Hepatocyte (in vitro differentiated cells): ENCODE results near the gene RAP1GAP2. TPM values are rescaled to one million over a fixed set of nuclear protein-coding genes. Genes with fewer than 3 reads are reported as not detected.

Experiments
- DNase-seq: peaks from one replicate; pipeline ENCODE4 v3.0.0-alpha.2; 2016; ENCODE audit warnings: low spot score
- H2AFZ ChIP-seq: fragments of 200-600 bp; sonication (generic); 2 replicates; pipeline ENCODE4 v1.6.0; 2016; ENCODE audit warnings: antibody characterized with exemption, mild to moderate bottlenecking
- H3K27ac ChIP-seq: fragments of 200-600 bp; sonication (generic); 2 replicates; pipeline ENCODE4 v1.5.1; 2016; ENCODE audit warnings: mild to moderate bottlenecking
- H3K27me3 ChIP-seq: fragments of 200-600 bp; sonication (generic); 2 replicates; pipeline ENCODE4 v1.6.1; 2016
- H3K36me3 ChIP-seq: fragments of 200-600 bp; sonication (generic); replicated peaks from 2 replicates; pipeline ENCODE4 v1.5.1; 2016; ENCODE audit warnings: low read depth; ENCODE audit not compliant: insufficient read depth
- H3K4me1 ChIP-seq: fragments of 200-600 bp; sonication (generic); 2 replicates; pipeline ENCODE4 v1.5.1; 2016; ENCODE audit warnings: mild to moderate bottlenecking, moderate library complexity; ENCODE audit not compliant: insufficient read depth
- H3K4me2 ChIP-seq: fragments of 200-600 bp; sonication (generic); 2 replicates; pipeline ENCODE4 v1.6.0; 2016
- H3K4me3 ChIP-seq: fragments of 200-600 bp; sonication (generic); 2 replicates; pipeline ENCODE4 v1.5.1; 2016; ENCODE audit warnings: mild to moderate bottlenecking
- H3K79me2 ChIP-seq: fragments of 200-600 bp; sonication (generic); 2 replicates; pipeline ENCODE4 v1.6.0; 2017; ENCODE audit warnings: mild to moderate bottlenecking
- H3K9me2 ChIP-seq: fragments of 200-600 bp; sonication (generic); replicated peaks from 2 replicates; pipeline ENCODE4 v1.6.0; 2017; ENCODE audit warnings: mild to moderate bottlenecking; ENCODE audit not compliant: insufficient read depth
- H3K9me3 ChIP-seq: fragments of 200-600 bp; sonication (generic); 2 replicates; pipeline ENCODE4 v1.5.1; 2016; ENCODE audit warnings: low read depth, mild to moderate bottlenecking
- H4K20me1 ChIP-seq: fragments of 200-600 bp; sonication (generic); 2 replicates; pipeline ENCODE4 v1.6.0; 2016; ENCODE audit warnings: mild to moderate bottlenecking; ENCODE audit not compliant: insufficient read depth, poor library complexity, severe bottlenecking
- EZH2 ChIP-seq: fragments of 200-600 bp; sonication (generic); IDR thresholded peaks from 2 replicates; pipeline ENCODE4 v1.6.1; 2016; ENCODE audit warnings: antibody characterized with exemption, mild to moderate bottlenecking, borderline replicate concordance
- EZH2phosphoT487 ChIP-seq: fragments of 200-600 bp; sonication (generic); IDR thresholded peaks from one replicate; pipeline ENCODE4 v1.6.1; 2018; ENCODE audit warnings: antibody characterized with exemption, mild to moderate bottlenecking, low read depth, moderate library complexity; ENCODE audit not compliant: unreplicated experiment, severe bottlenecking
- WGBS: methylation state at CpG from one replicate; pipeline ENCODE4 v1.1.6; 2016; ENCODE audit warnings: low lambda C conversion rate; ENCODE audit errors: missing lambda C conversion rate; 5-methylcytosine and 5-hydroxymethylcytosine counted together
- polyA plus RNA-seq: library from polyadenylated mRNA; unstranded; fragments of >200 nt; fragmentation: Nextera tagmentation; extraction: Ambion mirVana; gene quantifications from 2 replicates; pipeline ENCODE4 v1.2.1, GENCODE V29; 2016
- total RNA-seq: library from RNA; depleted of rRNA; stranded (reverse); fragments of >200 nt; gene quantifications from 2 replicates; pipeline ENCODE4 v1.2.3, GENCODE V29; 2014
- TF ChIP-seq, protein P1 (sequence below): fragments of 200-600 bp; sonication (generic); IDR thresholded peaks from 2 replicates; pipeline ENCODE4 v1.5.1; 2016; ENCODE audit warnings: antibody characterized with exemption, mild to moderate bottlenecking; ENCODE audit not compliant: poor library complexity

The RAP1GAP2 gene
- total and polyA plus RNA-seq, 2 experiments from 2014 or later = 3.0 to 10.0 TPM

DNA sequence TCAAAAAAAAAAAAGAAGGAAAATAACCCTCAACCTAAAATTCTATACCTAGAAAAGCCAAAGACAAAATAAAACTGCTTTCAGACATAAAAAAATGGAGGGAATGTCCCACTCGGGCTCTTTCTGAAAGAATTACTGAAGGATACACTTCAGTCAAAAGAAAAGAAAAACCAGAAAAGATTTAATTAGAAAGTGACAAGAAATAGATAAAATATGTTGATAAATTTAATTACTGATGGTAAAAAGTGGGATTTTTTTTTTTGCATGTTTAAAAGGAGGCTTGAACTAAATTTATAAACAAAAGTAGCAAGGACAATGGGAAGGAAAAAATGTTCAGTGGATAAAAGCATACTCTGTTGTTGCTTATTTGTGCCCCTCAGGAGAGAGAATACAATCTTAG lies 178.1 kb downstream of the RAP1GAP2 start:
- 79% methylated on average over 1 of the region's 1 CpG for WGBS
- TF ChIP-seq EZH2 = no peak
- TF ChIP-seq, protein P1, sequence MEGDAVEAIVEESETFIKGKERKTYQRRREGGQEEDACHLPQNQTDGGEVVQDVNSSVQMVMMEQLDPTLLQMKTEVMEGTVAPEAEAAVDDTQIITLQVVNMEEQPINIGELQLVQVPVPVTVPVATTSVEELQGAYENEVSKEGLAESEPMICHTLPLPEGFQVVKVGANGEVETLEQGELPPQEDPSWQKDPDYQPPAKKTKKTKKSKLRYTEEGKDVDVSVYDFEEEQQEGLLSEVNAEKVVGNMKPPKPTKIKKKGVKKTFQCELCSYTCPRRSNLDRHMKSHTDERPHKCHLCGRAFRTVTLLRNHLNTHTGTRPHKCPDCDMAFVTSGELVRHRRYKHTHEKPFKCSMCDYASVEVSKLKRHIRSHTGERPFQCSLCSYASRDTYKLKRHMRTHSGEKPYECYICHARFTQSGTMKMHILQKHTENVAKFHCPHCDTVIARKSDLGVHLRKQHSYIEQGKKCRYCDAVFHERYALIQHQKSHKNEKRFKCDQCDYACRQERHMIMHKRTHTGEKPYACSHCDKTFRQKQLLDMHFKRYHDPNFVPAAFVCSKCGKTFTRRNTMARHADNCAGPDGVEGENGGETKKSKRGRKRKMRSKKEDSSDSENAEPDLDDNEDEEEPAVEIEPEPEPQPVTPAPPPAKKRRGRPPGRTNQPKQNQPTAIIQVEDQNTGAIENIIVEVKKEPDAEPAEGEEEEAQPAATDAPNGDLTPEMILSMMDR = no peak
- TF ChIP-seq EZH2phosphoT487 = no peak
- Histone ChIP-seq H3K9me2 (no peaks in the 10 kb centered on the region), H3K79me2 (no peaks in the 10 kb centered on the region), H3K27ac (no peak overlapping the region), H3K4me1 (no peaks in the 10 kb centered on the region), H3K4me2 (no peak overlapping the region), H3K36me3 (no peaks in the 10 kb centered on the region), H3K9me3 (no peaks in the 10 kb centered on the region), H3K4me3 (no peak overlapping the region), H4K20me1 (no peaks in the 10 kb centered on the region), H2AFZ (no peak overlapping the region), H3K27me3 (no peaks in the 10 kb centered on the region)
- no peak for DNase-seq

DNA sequence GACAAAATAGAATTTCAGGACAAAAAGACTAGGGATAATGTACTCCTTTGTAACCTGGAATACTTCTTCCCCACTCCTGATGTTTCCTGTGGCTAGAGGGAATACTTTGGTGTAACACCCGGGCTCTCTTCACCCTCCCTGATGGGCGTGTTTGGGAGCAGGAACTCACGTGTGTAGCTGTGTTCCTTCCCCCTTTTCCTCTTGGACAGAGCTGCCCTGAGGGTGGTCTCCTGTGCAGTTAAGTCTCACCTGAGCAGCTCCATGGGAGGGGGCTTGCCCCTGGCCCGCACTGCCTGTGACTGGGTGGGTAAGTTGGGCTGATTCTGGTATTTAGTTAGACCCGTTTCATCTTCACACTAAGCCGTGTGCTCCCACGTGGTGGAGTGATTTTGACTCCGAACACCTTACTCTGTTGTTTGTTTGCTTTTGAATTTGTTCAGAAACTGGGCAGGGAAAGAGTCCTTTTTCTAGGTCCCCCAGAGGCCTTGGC lies 179.3 kb downstream of the RAP1GAP2 start:
- WGBS = 62% methylated on average over 8 of the region's 8 CpGs
- no peaks in the 10 kb centered on the region for H3K27me3 ChIP-seq
- peak overlapping the region; percentile 64 for H3K4me2 ChIP-seq
- H3K79me2 ChIP-seq = no peaks in the 10 kb centered on the region
- no peaks in the 10 kb centered on the region for H4K20me1 ChIP-seq
- no peaks in the 10 kb centered on the region for H3K36me3 ChIP-seq
- H3K9me3 ChIP-seq = no peaks in the 10 kb centered on the region
- H2AFZ ChIP-seq = peak overlapping the region; percentile 16
- H3K27ac ChIP-seq = no peak overlapping the region
- DNase-seq = no peak
- no peaks in the 10 kb centered on the region for H3K4me1 ChIP-seq
- H3K9me2 ChIP-seq = no peaks in the 10 kb centered on the region
- H3K4me3 ChIP-seq = no peak overlapping the region
- TF ChIP-seq, protein P1 = no peak
- no peak for TF ChIP-seq EZH2
- no peak for TF ChIP-seq EZH2phosphoT487

DNA sequence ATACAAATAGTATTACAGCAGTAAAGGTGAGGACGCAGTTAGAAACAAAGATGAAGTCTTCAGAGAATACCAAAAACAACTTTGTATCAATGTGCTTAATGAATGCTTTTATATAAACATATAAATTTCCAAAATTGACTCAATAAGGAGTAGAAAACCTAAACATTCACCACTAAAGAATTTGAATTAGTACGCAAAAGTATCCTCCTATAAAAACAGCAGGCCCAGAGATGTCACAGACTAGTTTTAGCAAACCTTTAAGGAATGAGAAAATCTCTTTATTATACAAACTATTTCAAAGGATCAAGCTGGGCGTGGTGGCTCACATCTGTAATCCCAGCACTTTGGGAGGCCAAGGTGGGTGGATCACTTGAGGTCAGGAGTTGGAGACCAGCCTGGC lies 180.9 kb downstream of the RAP1GAP2 start:
- no peak overlapping the region for H3K4me3 ChIP-seq
- no peaks in the 10 kb centered on the region for H3K36me3 ChIP-seq
- DNase-seq = no peak
- H3K9me2 ChIP-seq = no peaks in the 10 kb centered on the region
- H4K20me1 ChIP-seq = no peaks in the 10 kb centered on the region
- H2AFZ ChIP-seq = no peak overlapping the region
- no peaks in the 10 kb centered on the region for H3K4me1 ChIP-seq
- WGBS = 84% methylated on average over 3 of the region's 3 CpGs
- H3K27ac ChIP-seq = no peak overlapping the region
- no peak overlapping the region for H3K4me2 ChIP-seq
- H3K79me2 ChIP-seq = no peaks in the 10 kb centered on the region
- H3K27me3 ChIP-seq = no peaks in the 10 kb centered on the region
- TF ChIP-seq EZH2phosphoT487 = no peak
- no peaks in the 10 kb centered on the region for H3K9me3 ChIP-seq

DNA sequence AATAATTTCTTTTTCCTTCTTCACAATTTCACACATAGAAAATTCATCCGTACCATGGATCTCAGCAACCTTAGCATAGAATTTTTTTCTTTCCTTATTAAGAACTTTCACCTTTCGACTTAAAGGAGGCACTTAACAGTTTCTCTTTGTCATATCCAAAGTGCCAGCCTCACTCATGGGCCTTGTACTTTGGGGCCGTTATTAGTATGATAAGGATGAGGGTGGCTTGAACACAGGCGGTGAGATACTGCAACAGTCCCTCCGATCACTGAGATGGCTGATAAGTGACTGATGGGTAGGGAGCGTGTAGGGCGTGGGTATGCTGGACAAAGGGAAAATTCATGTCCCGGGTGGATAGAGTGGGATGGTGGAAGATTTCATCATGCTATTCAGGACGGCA lies 181.9 kb downstream of the RAP1GAP2 start:
- Histone ChIP-seq H3K9me3 (no peaks in the 10 kb centered on the region), H3K27ac (no peak overlapping the region), H3K36me3 (no peaks in the 10 kb centered on the region), H3K9me2 (no peaks in the 10 kb centered on the region), H3K79me2 (no peaks in the 10 kb centered on the region), H2AFZ (no peak overlapping the region), H4K20me1 (no peaks in the 10 kb centered on the region), H3K4me1 (no peaks in the 10 kb centered on the region), H3K4me2 (no peak overlapping the region), H3K27me3 (no peaks in the 10 kb centered on the region), H3K4me3 (no peak overlapping the region)
- 89% methylated on average over 9 of the region's 9 CpGs for WGBS
- TF ChIP-seq, protein P1 = no peak
- TF ChIP-seq EZH2phosphoT487 (no peak), EZH2 (no peak)
- no peak for DNase-seq
